Astrocyte (in vitro differentiated cells and primary cell): ENCODE measurements around the gene SOX15.

ENCODE experiments used
- EZH2 ChIP-seq: IDR thresholded peaks from 2 replicates; pipeline ENCODE4 v1.6.1; 2012; ENCODE audit warnings: mild to moderate bottlenecking, low read length, inconsistent platforms; ENCODE audit not compliant: insufficient read depth
- TF ChIP-seq, protein P1 (sequence below): IDR thresholded peaks from 2 replicates; pipeline ENCODE4 v1.5.1; 2011; ENCODE audit warnings: low read depth, mild to moderate bottlenecking, inconsistent platforms, low read length, moderate library complexity; ENCODE audit not compliant: insufficient read depth

DNA sequence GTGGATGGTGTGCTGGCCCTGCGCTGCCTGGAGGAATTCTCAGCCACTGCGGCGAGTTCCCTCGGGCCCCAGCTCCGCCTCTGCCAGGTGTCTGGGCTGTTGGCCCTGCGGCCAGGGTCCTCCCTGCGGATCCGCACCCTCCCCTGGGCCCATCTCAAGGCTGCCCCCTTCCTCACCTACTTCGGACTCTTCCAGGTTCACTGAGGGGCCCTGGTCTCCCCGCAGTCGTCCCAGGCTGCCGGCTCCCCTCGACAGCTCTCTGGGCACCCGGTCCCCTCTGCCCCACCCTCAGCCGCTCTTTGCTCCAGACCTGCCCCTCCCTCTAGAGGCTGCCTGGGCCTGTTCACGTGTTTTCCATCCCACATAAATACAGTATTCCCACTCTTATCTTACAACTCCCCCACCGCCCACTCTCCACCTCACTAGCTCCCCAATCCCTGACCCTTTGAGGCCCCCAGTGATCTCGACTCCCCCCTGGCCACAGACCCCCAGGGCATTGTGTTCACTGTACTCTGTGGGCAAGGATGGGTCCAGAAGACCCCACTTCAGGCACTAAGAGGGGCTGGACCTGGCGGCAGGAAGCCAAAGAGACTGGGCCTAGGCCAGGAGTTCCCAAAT is 32.6 kb downstream of the SOX15 start:
- TF ChIP-seq, protein P1, sequence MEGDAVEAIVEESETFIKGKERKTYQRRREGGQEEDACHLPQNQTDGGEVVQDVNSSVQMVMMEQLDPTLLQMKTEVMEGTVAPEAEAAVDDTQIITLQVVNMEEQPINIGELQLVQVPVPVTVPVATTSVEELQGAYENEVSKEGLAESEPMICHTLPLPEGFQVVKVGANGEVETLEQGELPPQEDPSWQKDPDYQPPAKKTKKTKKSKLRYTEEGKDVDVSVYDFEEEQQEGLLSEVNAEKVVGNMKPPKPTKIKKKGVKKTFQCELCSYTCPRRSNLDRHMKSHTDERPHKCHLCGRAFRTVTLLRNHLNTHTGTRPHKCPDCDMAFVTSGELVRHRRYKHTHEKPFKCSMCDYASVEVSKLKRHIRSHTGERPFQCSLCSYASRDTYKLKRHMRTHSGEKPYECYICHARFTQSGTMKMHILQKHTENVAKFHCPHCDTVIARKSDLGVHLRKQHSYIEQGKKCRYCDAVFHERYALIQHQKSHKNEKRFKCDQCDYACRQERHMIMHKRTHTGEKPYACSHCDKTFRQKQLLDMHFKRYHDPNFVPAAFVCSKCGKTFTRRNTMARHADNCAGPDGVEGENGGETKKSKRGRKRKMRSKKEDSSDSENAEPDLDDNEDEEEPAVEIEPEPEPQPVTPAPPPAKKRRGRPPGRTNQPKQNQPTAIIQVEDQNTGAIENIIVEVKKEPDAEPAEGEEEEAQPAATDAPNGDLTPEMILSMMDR: no peak
- TF ChIP-seq EZH2: no peak
